ENCODE measurements around the gene UQCC5. TPM values are rescaled to one million over a fixed set of nuclear protein-coding genes. Genes with fewer than 3 reads are reported as not detected.

UQCC5 gene
- total RNA-seq, 1 donor from 2014 or later = 13.7 TPM

GRCh38 chr3:52507359-52507758, 29.0 kb upstream of the UQCC5 start:
- Mint-ChIP-seq H3K4me3 (ENCODE audit: unreplicated experiment) (no peak overlapping the region), H3K9me3 (ENCODE audit: low read depth) (no peaks in the 10 kb centered on the region), H3K4me1 (ENCODE audit: low read depth) (peaks cover 5% of the 10 kb centered on the region), H3K36me3 (ENCODE audit: low read depth) (no peaks in the 10 kb centered on the region), H3K27me3 (ENCODE audit: low read depth) (peaks cover 3% of the 10 kb centered on the region), H3K27ac (ENCODE audit: unreplicated experiment) (peak overlapping the region; percentile 4)
- no peak for TF ChIP-seq CTCF (IDR thresholded peaks at IDR 0.05)
- DNase-seq (ENCODE audit: low spot score) = no peak

- H3K27ac Mint-ChIP-seq (ENCODE audit: unreplicated experiment) = no peak overlapping the region
- peaks cover 3% of the 10 kb centered on the region for H3K27me3 Mint-ChIP-seq (ENCODE audit: low read depth)
- no peaks in the 10 kb centered on the region for H3K36me3 Mint-ChIP-seq (ENCODE audit: low read depth)
- no peak for TF ChIP-seq CTCF (IDR thresholded peaks at IDR 0.05)
- H3K4me3 Mint-ChIP-seq (ENCODE audit: unreplicated experiment) = no peak overlapping the region
- no peak for DNase-seq (ENCODE audit: low spot score)
- no peaks in the 10 kb centered on the region for H3K9me3 Mint-ChIP-seq (ENCODE audit: low read depth)
- peaks cover 5% of the 10 kb centered on the region for H3K4me1 Mint-ChIP-seq (ENCODE audit: low read depth)
These were observed 26.6 kb upstream of the UQCC5 start for GRCh38 chr3:52509753-52510328.

- no peaks in the 10 kb centered on the region for H3K36me3 Mint-ChIP-seq (ENCODE audit: low read depth)
- no peak overlapping the region for H3K4me3 Mint-ChIP-seq (ENCODE audit: unreplicated experiment)
- no peak for DNase-seq (ENCODE audit: low spot score)
- peaks cover 3% of the 10 kb centered on the region for H3K27me3 Mint-ChIP-seq (ENCODE audit: low read depth)
- no peaks in the 10 kb centered on the region for H3K9me3 Mint-ChIP-seq (ENCODE audit: low read depth)
- peaks cover 5% of the 10 kb centered on the region for H3K4me1 Mint-ChIP-seq (ENCODE audit: low read depth)
- peak overlapping the region; percentile 22 for H3K27ac Mint-ChIP-seq (ENCODE audit: unreplicated experiment)
- TF ChIP-seq CTCF (IDR thresholded peaks at IDR 0.05) = no peak
These were observed 24.9 kb upstream of the UQCC5 start for GRCh38 chr3:52511509-52511908.

GRCh38 chr3:52512105-52512504, 24.3 kb upstream of the UQCC5 start:
- Mint-ChIP-seq H3K4me1 (ENCODE audit: low read depth) (peaks cover 5% of the 10 kb centered on the region), H3K27me3 (ENCODE audit: low read depth) (peaks cover 3% of the 10 kb centered on the region), H3K9me3 (ENCODE audit: low read depth) (no peaks in the 10 kb centered on the region), H3K27ac (ENCODE audit: unreplicated experiment) (no peak overlapping the region), H3K4me3 (ENCODE audit: unreplicated experiment) (no peak overlapping the region), H3K36me3 (ENCODE audit: low read depth) (no peaks in the 10 kb centered on the region)
- no peak for DNase-seq (ENCODE audit: low spot score)
- TF ChIP-seq CTCF (IDR thresholded peaks at IDR 0.05) = no peak

- Mint-ChIP-seq H3K9me3 (ENCODE audit: low read depth) (no peaks in the 10 kb centered on the region), H3K4me1 (ENCODE audit: low read depth) (no peaks in the 10 kb centered on the region), H3K27ac (ENCODE audit: unreplicated experiment) (no peak overlapping the region), H3K27me3 (ENCODE audit: low read depth) (peaks cover 3% of the 10 kb centered on the region), H3K36me3 (ENCODE audit: low read depth) (no peaks in the 10 kb centered on the region), H3K4me3 (ENCODE audit: unreplicated experiment) (no peak overlapping the region)
- TF ChIP-seq CTCF (IDR thresholded peaks at IDR 0.05) = no peak
- DNase-seq (ENCODE audit: low spot score) = no peak
These were observed 23.7 kb upstream of the UQCC5 start for GRCh38 chr3:52512727-52513126.
